GM19099 (cell line): ENCODE results near the gene SLC9A2.

ENCODE experiments used
- POLR2A ChIP-seq: IDR thresholded peaks from 3 replicates; pipeline ENCODE4 v1.6.1; 2011; ENCODE audit warnings: low read depth; ENCODE audit not compliant: insufficient read length; ENCODE audit errors: extremely low read depth

SLC9A2 gene

DNA sequence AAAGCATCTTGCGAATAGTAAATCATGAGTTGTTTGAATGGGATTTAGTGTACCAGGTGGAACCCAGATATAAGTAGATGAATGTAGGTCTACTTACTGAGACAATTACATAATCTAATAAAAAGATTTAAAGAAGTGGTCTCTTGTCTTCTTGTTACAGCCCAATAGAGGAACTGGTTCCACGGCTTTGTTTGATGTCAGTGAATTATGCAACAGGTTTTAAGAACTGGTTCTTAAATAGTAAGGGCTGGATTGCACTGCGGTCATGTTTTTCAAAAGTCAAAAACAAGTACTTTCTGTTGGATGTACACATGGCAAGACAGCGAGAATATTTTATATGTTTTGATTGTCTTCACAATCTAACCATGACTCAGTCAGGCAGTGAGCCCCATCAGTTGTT lies 15.4 kb upstream of the SLC9A2 start:
- TF ChIP-seq POLR2A, result no peak

DNA sequence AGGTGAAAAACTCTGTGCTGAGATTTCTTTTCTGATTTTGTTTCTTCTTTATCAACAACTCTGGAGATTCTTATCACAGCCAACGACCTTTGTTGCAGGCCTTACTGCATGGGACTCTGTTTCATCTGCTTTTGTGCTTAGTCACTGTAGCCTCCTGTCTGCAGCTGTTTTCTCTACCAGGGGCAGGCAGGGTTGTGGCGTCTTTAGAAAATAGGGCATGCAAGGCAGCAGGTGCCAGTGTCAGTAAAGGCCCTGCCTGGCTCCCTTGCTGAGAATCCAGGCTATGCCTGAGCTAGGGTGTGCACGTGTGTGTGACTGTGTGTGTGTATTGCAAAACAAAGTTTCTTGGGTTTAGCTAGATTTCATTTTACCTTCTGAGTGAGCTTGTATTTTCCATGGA lies 14.6 kb upstream of the SLC9A2 start:
- no peak for TF ChIP-seq POLR2A

- no peak for TF ChIP-seq POLR2A
These were observed 13.0 kb upstream of the SLC9A2 start for GRCh38 chr2:102606353-102606752.

DNA sequence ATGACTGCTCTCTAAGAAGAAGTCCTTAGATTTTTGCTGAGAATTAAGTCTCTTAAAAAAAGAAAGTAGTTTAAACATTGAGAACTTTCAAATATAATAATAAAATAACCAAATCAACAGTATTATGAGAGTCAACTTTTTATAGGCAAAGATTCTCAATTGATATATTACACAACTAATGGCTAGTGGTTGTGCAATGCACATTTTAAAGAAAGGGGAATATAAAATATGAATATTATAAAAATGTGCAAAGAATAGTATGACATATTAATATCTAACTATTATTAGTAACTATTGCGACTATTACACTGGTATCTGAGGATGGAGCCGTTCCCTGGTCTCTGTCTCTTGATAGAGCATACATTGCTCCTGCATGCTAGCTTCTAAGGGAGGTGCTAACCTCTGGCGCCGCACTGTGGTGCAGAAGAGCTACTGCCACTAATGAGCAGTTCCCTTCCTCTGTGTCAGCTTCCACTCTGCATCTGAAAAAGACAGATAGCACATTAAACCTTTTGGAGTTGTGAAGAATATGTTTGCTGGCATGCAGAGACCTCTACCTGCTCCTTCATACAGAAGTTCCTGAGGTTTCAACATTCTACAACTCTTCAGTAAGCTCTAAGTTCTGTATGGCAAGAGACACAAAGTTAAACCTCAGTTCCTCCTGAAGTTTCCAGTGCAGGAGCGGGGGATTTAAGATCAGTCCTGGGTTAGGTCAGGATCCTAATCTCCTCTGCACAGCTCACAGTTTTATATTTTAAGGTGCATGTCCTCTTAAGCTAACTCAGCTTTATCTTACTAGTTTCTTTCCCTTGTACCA lies 3.5 kb upstream of the SLC9A2 start:
- no peak for TF ChIP-seq POLR2A

GRCh38 chr2:102618452-102619413 lies 620 bp upstream of the SLC9A2 start:
- no peak for TF ChIP-seq POLR2A

DNA sequence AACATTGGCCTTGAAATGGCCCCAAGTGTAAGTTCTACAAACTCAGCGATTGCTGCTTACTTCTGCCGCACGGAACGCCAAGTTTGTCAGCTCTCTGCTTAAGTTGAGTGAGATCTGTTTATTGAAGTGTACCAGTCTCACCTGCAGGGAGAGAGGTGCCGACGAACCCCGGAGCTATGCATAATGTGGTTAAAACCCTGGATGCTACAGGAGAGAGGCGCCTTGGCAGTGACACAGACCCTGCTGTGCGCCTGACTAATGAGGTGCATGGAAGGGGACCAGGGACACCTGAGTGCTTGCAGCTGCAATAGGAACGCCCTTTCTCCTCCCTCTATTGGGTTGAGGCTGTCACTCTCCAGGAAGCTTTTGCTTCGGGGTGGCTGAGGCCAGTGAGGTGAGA lies 979 bp downstream of the SLC9A2 start:
- TF ChIP-seq POLR2A, result no peak

DNA sequence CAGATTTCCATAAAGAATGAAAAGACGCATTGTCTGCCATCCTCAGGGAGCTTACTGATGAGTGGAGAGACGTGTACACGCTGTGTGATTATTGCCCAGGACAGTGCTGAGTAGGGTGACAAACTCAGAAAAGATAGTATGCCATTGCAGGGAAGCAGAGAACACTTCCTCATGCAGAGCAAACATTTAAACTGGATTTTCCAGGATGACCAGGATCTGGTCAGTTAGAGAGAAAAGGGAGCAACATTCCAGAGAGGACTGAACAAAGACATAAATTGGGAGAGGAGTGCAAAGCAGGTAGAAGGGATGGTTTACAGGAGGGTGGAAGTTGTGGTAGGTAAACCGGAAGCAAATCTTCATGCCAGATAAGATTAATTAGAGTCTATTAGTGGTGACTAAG lies 2.3 kb downstream of the SLC9A2 start:
- TF ChIP-seq POLR2A, result no peak

DNA sequence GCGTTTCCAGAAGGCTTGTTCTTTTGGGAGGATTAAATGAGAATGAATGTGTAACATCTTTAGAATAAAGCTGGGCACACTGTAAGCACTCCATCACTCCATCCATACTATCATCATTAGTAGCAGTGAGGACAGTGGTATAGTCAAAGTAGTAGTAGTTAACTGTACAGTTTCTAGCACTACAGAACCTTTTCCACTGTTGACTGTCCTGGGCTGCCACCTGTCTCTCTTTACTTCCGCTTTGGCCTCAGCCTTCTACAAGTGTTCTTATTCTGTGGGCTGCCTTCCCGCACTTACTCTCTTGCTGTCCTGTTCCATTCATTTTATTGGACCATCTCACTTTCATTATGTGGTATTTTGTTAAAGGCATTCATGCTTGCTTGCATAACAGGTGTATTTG lies 3.3 kb downstream of the SLC9A2 start:
- TF ChIP-seq POLR2A, result no peak

DNA sequence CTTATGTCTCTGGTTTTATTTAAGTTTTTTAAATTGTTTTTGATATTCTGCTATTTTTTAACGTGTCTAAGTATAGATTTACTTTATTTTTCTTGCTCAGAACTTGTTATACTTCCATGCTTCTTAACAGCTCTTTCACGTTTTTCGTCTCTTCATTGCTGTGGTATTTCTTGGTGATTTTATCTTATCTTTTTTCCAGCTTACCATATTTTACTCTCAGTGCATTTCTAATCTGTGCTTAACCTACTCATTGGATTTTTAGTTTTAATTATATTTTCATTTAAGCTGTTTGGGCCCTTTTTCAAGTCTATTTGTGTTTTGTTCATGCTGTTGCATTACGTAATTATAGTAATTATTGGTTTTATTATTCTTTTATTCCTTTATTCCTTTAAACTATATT lies 11.1 kb downstream of the SLC9A2 start:
- no peak for TF ChIP-seq POLR2A

DNA sequence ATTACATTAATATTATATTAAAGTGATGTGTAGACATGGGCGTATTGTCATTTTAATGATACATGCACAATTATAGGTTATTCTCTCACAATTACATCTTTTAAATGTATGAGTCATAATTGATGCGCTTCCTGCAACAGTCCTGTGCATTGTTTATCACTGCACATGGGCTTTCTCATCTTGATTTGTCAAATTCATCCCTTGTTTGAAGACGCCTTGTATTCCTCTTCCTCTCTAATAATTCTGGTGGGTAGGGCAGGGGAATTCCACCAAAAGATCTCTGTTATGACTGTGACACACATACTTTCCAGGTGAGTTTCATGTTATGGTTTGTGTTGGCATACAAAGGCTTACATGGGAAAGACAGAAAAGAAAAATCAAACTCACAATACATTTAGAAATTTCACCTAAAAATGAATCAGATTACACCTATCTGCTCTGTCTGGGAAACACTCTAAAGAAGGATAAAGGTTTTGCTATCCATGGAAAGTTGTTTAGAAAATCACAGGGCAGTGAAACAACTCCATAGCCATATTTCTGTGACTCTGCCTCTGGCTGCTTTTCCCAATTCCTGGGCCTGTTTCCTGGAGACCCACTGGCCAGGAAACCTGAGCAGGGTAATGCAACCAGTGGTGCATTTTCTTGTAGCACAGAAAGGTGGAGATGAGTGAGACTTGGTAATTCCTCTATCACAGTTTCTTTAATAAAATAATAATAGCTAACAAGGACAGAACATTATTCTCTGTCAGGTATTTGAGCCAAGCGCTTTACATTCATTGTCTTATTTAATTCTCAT lies 13.2 kb downstream of the SLC9A2 start:
- TF ChIP-seq POLR2A, result no peak

DNA sequence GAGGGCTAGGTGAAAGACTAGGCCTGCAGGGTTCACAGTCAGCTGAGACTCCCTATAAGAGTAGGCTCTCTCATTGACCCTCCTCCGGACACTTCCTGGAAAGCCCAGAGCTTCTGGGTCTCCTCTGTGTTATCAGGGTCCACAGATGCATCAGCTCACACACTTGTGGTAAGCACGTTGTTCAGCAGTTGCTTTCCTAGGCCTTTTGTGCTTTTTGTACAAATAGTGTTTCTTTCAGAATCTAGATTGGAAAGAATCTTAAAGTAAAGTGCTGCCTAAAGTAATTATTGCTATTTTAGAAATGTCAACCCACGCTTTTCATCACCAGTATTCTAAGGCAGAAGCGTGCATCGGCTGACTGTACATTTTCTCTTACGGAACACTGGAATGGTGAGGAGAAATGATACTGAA lies 15.5 kb downstream of the SLC9A2 start:
- no peak for TF ChIP-seq POLR2A

GRCh38 chr2:102635317-102635716 lies 16.0 kb downstream of the SLC9A2 start:
- no peak for TF ChIP-seq POLR2A

GRCh38 chr2:102636283-102636907 lies 17.0 kb downstream of the SLC9A2 start:
- TF ChIP-seq POLR2A, result no peak

- TF ChIP-seq POLR2A, result no peak
These were observed 18.0 kb downstream of the SLC9A2 start for GRCh38 chr2:102637358-102637757.

- no peak for TF ChIP-seq POLR2A
These were observed 20.1 kb downstream of the SLC9A2 start for GRCh38 chr2:102639429-102639828.
